ENCODE results near the gene E2F2. TPM values are rescaled to one million over a fixed set of nuclear protein-coding genes. Genes with fewer than 3 reads are reported as not detected.

Gene E2F2
- total RNA-seq, 1 donor from 2014 or later: 7.8 TPM

DNA sequence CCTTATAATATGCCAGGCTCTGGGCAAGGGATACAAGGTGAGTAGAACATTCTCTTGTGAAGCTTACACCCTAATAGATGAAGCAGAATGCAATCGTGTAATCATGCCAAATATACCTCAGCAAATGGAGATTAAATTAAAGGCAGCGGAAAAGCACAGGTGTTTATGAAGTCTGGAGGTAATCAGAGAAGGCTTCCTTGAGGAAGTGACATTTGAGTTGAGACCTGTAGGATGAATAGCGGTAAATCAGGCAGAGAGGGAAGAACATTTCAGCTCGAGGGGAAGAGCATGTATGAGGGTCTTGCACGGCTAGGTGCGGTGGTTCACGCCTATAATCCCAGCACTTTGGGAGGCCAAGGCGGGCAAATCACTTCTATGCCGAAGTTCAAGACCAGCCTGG is 13.5 kb downstream of the E2F2 start:
- H3K4me1 Mint-ChIP-seq (ENCODE audit: low read depth): no peaks in the 10 kb centered on the region

DNA sequence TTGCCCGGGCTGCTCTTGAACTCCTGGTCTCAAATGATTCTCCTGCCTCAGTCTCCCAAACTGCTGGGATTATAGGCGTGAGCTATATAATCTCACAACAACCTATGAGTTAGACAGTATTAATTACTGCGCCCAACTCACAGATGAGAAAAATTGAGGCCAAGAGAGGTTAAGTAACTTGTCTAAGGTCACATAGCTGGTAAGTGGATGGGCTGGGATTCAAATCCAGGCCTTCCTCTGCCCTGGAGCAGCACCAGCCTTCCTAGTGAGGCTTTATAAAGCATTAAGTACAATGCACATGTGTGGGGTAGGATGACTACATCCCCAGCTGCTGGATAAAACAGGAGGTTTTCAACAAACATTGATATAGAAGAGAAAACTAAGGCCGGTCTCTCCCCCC is 15.1 kb downstream of the E2F2 start:
- no peak for DNase-seq (ENCODE audit: low spot score, unreplicated experiment)
- H3K9me3 Mint-ChIP-seq (ENCODE audit: low read depth): no peaks in the 10 kb centered on the region
- no peaks in the 10 kb centered on the region for H3K4me1 Mint-ChIP-seq (ENCODE audit: low read depth)
- H3K27me3 Mint-ChIP-seq: no peaks in the 10 kb centered on the region
- H3K27ac Mint-ChIP-seq: no peak overlapping the region
- TF ChIP-seq, protein P1, sequence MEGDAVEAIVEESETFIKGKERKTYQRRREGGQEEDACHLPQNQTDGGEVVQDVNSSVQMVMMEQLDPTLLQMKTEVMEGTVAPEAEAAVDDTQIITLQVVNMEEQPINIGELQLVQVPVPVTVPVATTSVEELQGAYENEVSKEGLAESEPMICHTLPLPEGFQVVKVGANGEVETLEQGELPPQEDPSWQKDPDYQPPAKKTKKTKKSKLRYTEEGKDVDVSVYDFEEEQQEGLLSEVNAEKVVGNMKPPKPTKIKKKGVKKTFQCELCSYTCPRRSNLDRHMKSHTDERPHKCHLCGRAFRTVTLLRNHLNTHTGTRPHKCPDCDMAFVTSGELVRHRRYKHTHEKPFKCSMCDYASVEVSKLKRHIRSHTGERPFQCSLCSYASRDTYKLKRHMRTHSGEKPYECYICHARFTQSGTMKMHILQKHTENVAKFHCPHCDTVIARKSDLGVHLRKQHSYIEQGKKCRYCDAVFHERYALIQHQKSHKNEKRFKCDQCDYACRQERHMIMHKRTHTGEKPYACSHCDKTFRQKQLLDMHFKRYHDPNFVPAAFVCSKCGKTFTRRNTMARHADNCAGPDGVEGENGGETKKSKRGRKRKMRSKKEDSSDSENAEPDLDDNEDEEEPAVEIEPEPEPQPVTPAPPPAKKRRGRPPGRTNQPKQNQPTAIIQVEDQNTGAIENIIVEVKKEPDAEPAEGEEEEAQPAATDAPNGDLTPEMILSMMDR (IDR thresholded peaks at IDR 0.05; ENCODE audit: unreplicated experiment): no peak
- no peak overlapping the region for H3K4me3 Mint-ChIP-seq (ENCODE audit: low read depth)
- peaks cover 6% of the 10 kb centered on the region for H3K36me3 Mint-ChIP-seq (ENCODE audit: insufficient read depth)

More for the DNA sequence above, 13.5 kb downstream of the E2F2 start:
- H3K4me3 Mint-ChIP-seq (ENCODE audit: low read depth): no peak overlapping the region
- no peak for DNase-seq (ENCODE audit: low spot score, unreplicated experiment)
- H3K27ac Mint-ChIP-seq: no peak overlapping the region
- TF ChIP-seq, protein P1 (IDR thresholded peaks at IDR 0.05; ENCODE audit: unreplicated experiment): no peak
- no peaks in the 10 kb centered on the region for H3K27me3 Mint-ChIP-seq
- peaks cover 6% of the 10 kb centered on the region for H3K36me3 Mint-ChIP-seq (ENCODE audit: insufficient read depth)
- no peaks in the 10 kb centered on the region for H3K9me3 Mint-ChIP-seq (ENCODE audit: low read depth)

DNA sequence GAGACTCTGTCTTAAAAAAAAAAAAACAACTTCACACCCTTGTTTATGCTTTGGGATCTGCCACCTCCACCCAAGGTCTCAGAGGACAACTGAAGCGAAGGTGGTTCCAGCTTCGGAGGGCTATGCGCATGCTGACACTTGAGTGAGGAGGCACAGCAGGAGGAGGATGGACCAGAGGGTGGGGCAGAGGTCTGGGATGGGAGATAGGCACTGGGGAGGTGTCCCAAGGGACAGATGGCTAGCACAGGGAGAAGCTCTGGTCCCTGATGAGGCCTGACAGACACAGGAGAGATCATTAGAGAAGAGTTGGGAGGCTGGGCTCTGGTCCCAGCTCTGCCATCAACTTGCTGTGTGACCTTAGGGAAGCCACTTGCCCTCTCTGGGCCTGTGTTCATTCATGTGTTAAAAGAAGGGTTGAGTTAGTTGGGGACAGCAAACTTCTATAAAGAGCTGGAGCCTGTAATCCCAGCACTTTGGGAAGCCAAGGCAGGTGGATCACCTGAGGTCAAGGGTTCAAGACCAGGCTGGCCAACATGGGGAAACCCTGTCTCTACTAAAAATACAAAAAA is 16.8 kb downstream of the E2F2 start:
- no peak for DNase-seq (ENCODE audit: low spot score, unreplicated experiment)
- H3K4me1 Mint-ChIP-seq (ENCODE audit: low read depth): no peaks in the 10 kb centered on the region
- H3K36me3 Mint-ChIP-seq (ENCODE audit: insufficient read depth): peaks cover 8% of the 10 kb centered on the region
- H3K9me3 Mint-ChIP-seq (ENCODE audit: low read depth): no peaks in the 10 kb centered on the region
- TF ChIP-seq, protein P1 (IDR thresholded peaks at IDR 0.05; ENCODE audit: unreplicated experiment): no peak
- no peaks in the 10 kb centered on the region for H3K27me3 Mint-ChIP-seq
- no peak overlapping the region for H3K4me3 Mint-ChIP-seq (ENCODE audit: low read depth)
- H3K27ac Mint-ChIP-seq: no peak overlapping the region

DNA sequence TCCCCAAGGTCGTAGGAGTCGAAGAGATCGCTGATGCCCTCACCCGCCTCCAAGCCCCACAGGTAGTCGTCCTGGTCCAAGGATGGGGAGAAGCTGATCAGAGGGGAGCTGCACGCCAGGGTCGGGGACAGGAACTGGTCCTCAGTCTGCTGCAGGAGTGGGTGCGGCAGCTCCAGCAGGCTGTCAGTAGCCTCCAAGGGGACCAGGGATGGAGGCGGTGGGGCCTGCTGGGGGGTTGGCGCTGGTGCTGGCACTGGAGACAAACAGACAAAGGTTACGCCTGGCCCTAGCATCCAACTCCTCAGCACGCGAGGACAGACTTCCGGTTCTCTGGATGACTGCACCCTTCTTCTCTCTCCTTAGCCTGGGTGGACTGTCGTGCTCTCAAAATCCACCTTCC is 21.1 kb downstream of the E2F2 start:
- Mint-ChIP-seq H3K36me3 (ENCODE audit: insufficient read depth) (peaks cover 6% of the 10 kb centered on the region), H3K4me3 (ENCODE audit: low read depth) (no peak overlapping the region), H3K4me1 (ENCODE audit: low read depth) (peaks cover 2% of the 10 kb centered on the region), H3K27ac (no peak overlapping the region), H3K9me3 (ENCODE audit: low read depth) (no peaks in the 10 kb centered on the region), H3K27me3 (no peaks in the 10 kb centered on the region)
- TF ChIP-seq, protein P1 (IDR thresholded peaks at IDR 0.05; ENCODE audit: unreplicated experiment): no peak
- no peak for DNase-seq (ENCODE audit: low spot score, unreplicated experiment)

DNA sequence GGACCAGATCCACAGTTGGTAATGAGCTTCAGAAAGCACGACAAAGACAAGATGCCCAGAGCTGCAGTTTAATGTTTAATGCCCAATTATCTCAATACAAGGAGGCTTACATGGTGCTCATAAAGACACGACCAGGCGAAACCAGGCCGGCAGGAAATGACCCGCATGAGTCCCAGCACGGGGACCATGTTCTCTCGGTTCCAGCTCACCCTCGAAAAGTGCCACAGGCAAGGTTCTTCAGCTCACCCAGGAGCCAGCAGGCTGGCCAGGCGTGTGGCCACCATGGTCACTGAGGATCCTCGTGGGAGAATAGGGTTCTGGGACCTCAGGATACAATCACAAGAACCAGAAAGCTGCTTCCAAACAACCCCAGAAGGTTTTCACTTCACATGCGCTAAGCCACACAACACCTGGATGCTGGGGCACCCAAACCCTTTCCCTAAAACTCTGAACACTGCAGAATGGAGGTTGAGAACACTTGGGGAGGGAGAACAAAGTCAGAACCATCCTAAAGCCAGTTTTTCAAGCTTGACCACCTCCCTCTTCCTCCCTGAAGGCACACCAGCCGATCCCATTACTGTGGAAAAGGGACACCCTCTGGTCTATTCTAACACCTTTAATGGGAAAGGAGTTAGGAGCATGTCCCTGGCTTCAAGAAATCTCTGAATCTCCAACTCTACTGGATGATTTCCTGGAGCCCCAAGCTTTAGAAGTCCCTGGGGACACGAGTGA is 24.5 kb downstream of the E2F2 start:
- no peak overlapping the region for H3K27ac Mint-ChIP-seq
- TF ChIP-seq, protein P1 (IDR thresholded peaks at IDR 0.05; ENCODE audit: unreplicated experiment): no peak

More for the DNA sequence above, 24.5 kb downstream of the E2F2 start:
- Mint-ChIP-seq H3K36me3 (ENCODE audit: insufficient read depth) (peaks cover 5% of the 10 kb centered on the region), H3K4me1 (ENCODE audit: low read depth) (peaks cover 6% of the 10 kb centered on the region), H3K27me3 (no peaks in the 10 kb centered on the region), H3K9me3 (ENCODE audit: low read depth) (no peaks in the 10 kb centered on the region), H3K4me3 (ENCODE audit: low read depth) (no peak overlapping the region)
- no peak for DNase-seq (ENCODE audit: low spot score, unreplicated experiment)
